Measurements from ENCODE around the gene FABP6. TPM values are rescaled to one million over a fixed set of nuclear protein-coding genes. Genes with fewer than 3 reads are reported as not detected.

FABP6 gene
- total and polyA plus RNA-seq, 9 of the 15 experiments (the other 6 are each of a cell fraction or from before 2014, with no cell fraction given) = 0.11 to 0.33 (median 0.21) TPM; not detected in 4

GRCh38 chr5:160268121-160268520, 38.8 kb downstream of the FABP6 start:
- no peaks in the 10 kb centered on the region for H3K79me2 ChIP-seq (ENCODE audit: control insufficient read depth, insufficient read depth, low read length)
- no TSS peak for BruUV-seq (replicated peaks)
- ATAC-seq (no peak), FAIRE-seq (no peak), DNase-seq (ENCODE audit: extremely low read depth in 1 of 4, low spot score in 3 of 4) (no peak)
- H3K9me3 ChIP-seq (replicated peaks; ENCODE audit: control insufficient read depth, insufficient read depth, low read depth, low read length) = no peaks in the 10 kb centered on the region
- no peak overlapping the region for H3K4me2 ChIP-seq (ENCODE audit: insufficient read depth, low read length)
- CTCF ChIA-PET (ENCODE audit: low intra/inter-chr PET ratio) = no interaction called here
- in situ Hi-C loops (cut with MboI) (no loop called here), intact Hi-C loops (cut with micrococcal nuclease) (no loop called here)
- no peaks in the 10 kb centered on the region for H3K27me3 ChIP-seq (ENCODE audit: control insufficient read depth in 2 of 2, insufficient read depth in 2 of 2, low read length in 2 of 2)
- WGBS (ENCODE audit: insufficient coverage, low coverage, missing lambda C conversion rate) = 28% methylated on average over 5 of the region's 5 CpGs
- no peaks in the 10 kb centered on the region for H3K36me3 ChIP-seq (ENCODE audit: control insufficient read depth, insufficient read depth, low read length)
- no peak overlapping the region for H3K9ac ChIP-seq (ENCODE audit: insufficient read depth in 1 of 2, low read depth in 2 of 2, low read length in 2 of 2)
- H3K4me3 ChIP-seq = no peak overlapping the region
- H3K4me1 ChIP-seq (replicated peaks in 1 of 2; ENCODE audit: control insufficient read depth in 2 of 2, insufficient read depth in 2 of 2, low read length in 2 of 2) = peaks cover 2 to 4% of the 10 kb centered on the region in 2 experiments
- TF ChIP-seq MECOM (CRISPR knock-in tag; IDR thresholded peaks at IDR 0.05) (no peak), DIDO1 (tag; IDR thresholded peaks at IDR 0.05; ENCODE audit: low read depth) (no peak), SRSF1 (IDR thresholded peaks at IDR 0.05; ENCODE audit: low read depth, low read length) (no peak), ZNF384 (IDR thresholded peaks at IDR 0.05; ENCODE audit: low read depth, low read length) (no peak)
- no peak overlapping the region for H3K27ac ChIP-seq (ENCODE audit: extremely low read depth, low read depth, low read length)
- H2AFZ ChIP-seq (ENCODE audit: low read depth, low read length) = no peak overlapping the region
- POLR2A ChIA-PET = interaction anchor here (0.6 kb wide), 1 partner anchor 147 kb away, joined by 3 read pairs; no protein-coding TSS in a partner anchor
- no peaks in the 10 kb centered on the region for H3K9me1 ChIP-seq (ENCODE audit: control insufficient read depth, insufficient read depth, low read length)
- no peaks in the 10 kb centered on the region for H4K20me1 ChIP-seq (replicated peaks; ENCODE audit: control insufficient read depth, insufficient read depth, low read length)

DNA sequence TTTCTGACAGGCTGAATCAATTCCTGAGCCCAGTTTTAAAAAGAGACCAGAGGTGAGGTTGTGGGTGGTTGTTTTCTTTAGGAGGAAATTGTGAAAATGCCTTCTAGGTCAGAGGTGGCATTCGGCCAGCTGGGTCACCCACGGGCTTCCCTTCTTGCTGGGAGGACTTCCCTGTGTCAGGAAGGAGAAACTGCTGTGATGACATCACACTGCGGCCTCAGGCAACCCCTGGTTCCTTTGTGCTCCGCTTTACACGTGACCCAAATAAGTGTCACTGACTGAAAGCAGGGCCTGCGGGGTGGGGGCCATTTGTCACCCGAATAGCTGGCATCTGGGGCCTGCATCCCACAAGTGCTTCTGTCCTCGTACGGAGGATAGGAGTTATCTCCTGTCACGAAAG, 39.7 kb downstream of the FABP6 start:
- 27% methylated on average over 9 of the region's 10 CpGs for WGBS (ENCODE audit: insufficient coverage, low coverage, missing lambda C conversion rate)
- BruUV-seq (replicated peaks) = no TSS peak
- no peak overlapping the region; a peak in 1 of 4 replicates for H3K9ac ChIP-seq (ENCODE audit: insufficient read depth in 1 of 2, low read depth in 2 of 2, low read length in 2 of 2)
- in situ Hi-C loops (cut with MboI) (no loop called here), intact Hi-C loops (cut with micrococcal nuclease) (no loop called here)
- no peak overlapping the region for H3K4me3 ChIP-seq
- H3K79me2 ChIP-seq (ENCODE audit: control insufficient read depth, insufficient read depth, low read length) = no peaks in the 10 kb centered on the region
- CTCF ChIA-PET (ENCODE audit: low intra/inter-chr PET ratio) = interaction anchor here (0.5 kb wide), 1 partner anchor 65 kb away, joined by 3 read pairs; no protein-coding TSS in a partner anchor
- H3K4me1 ChIP-seq (replicated peaks in 1 of 2; ENCODE audit: control insufficient read depth in 2 of 2, insufficient read depth in 2 of 2, low read length in 2 of 2) = no peaks in the 10 kb centered on the region; a peak in 2 of 5 replicates
- peak overlapping the region; percentile 60 for H2AFZ ChIP-seq (ENCODE audit: low read depth, low read length)
- H3K36me3 ChIP-seq (ENCODE audit: control insufficient read depth, insufficient read depth, low read length) = no peaks in the 10 kb centered on the region
- no peaks in the 10 kb centered on the region for H4K20me1 ChIP-seq (replicated peaks; ENCODE audit: control insufficient read depth, insufficient read depth, low read length)
- no peak overlapping the region for H3K4me2 ChIP-seq (ENCODE audit: insufficient read depth, low read length)
- no peaks in the 10 kb centered on the region for H3K27me3 ChIP-seq (ENCODE audit: control insufficient read depth in 2 of 2, insufficient read depth in 2 of 2, low read length in 2 of 2)
- H3K27ac ChIP-seq (ENCODE audit: extremely low read depth, low read depth, low read length) = no peak overlapping the region
- H3K9me3 ChIP-seq (replicated peaks; ENCODE audit: control insufficient read depth, insufficient read depth, low read depth, low read length) = no peaks in the 10 kb centered on the region
- DNase-seq (ENCODE audit: extremely low read depth in 1 of 4, low spot score in 3 of 4) (no peak), FAIRE-seq (no peak), ATAC-seq (peak; percentile 34; the same call in 2 of the 3 replicates)
- POLR2A ChIA-PET = interaction anchor here (0.8 kb wide), 1 partner anchor 35 kb away, joined by 4 read pairs; no protein-coding TSS in a partner anchor
- H3K9me1 ChIP-seq (ENCODE audit: control insufficient read depth, insufficient read depth, low read length) = no peaks in the 10 kb centered on the region
- TF ChIP-seq PCBP1 (IDR thresholded peaks at IDR 0.05; ENCODE audit: low read depth, low read length, poor library complexity, severe bottlenecking) (no peak), TGIF2 (CRISPR knock-in tag; IDR thresholded peaks at IDR 0.05) (no peak), SFPQ (IDR thresholded peaks at IDR 0.05; ENCODE audit: low read depth, low read length) (no peak), RAD51 (IDR thresholded peaks at IDR 0.05; ENCODE audit: borderline replicate concordance, low read depth) (0 out of 2 replicates have a peak, but pooled peaks have one; percentile 41), CREM (IDR thresholded peaks at IDR 0.05; ENCODE audit: low read depth) (peak; percentile 44), JUND (IDR thresholded peaks at IDR 0.05; ENCODE audit: borderline replicate concordance, low read depth, low read length) (peak; percentile 55; the same call in 1 of the 2 replicates), JUND (tag; IDR thresholded peaks at IDR 0.05; ENCODE audit: borderline replicate concordance, low read depth, low read length) (peak; percentile 51; the same call in 1 of the 3 replicates), RCOR1 (IDR thresholded peaks at IDR 0.05; ENCODE audit: borderline replicate concordance in 1 of 2, low read depth in 2 of 2, low read length in 2 of 2) (no peak), USF1 (CRISPR knock-in tag; IDR thresholded peaks at IDR 0.05) (peak; percentile 33; the same call in 1 of the 2 replicates), SP1 (CRISPR knock-in tag; IDR thresholded peaks at IDR 0.05) (no peak)

Measured in K562 (cell line).